ENCODE data around the gene BABAM2. TPM values are rescaled to one million over a fixed set of nuclear protein-coding genes. Genes with fewer than 3 reads are reported as not detected.

The BABAM2 gene
- total RNA-seq, 6 experiments from 2014 or later: 17.1 to 39.4 (median 25.5) TPM

GRCh38 chr2:28340312-28341202, 450.0 kb downstream of the BABAM2 start:
- WGBS (ENCODE audit: insufficient coverage, low coverage, low lambda C conversion rate, missing lambda C conversion rate): 50% methylated on average over 12 of the region's 15 CpGs
- peak overlapping the region in 1 of 3 donors; percentile 21 for H3K27ac ChIP-seq
- no peaks in the 10 kb centered on the region for H3K36me3 ChIP-seq
- intact Hi-C loops (cut with DNase I): loop anchor here in 1 of 2 donors (5.0 kb wide), 1 partner anchor 52 kb away; the partner anchor contains the start of gene FOSL2
- H3K4me1 ChIP-seq: peaks cover 0 to 71% (median 26%) of the 10 kb centered on the region in 4 donors
- ATAC-seq: no peak
- no peaks in the 10 kb centered on the region for H3K9me3 ChIP-seq
- H3K27me3 ChIP-seq: no peaks in the 10 kb centered on the region
- H3K4me3 ChIP-seq: no peak overlapping the region
- DNase-seq: no peak
- TF ChIP-seq CTCF (IDR thresholded peaks at IDR 0.05) (peak in 1 of 4 donors; percentile 8), POLR2A (IDR thresholded peaks at IDR 0.05) (no peak)

DNA sequence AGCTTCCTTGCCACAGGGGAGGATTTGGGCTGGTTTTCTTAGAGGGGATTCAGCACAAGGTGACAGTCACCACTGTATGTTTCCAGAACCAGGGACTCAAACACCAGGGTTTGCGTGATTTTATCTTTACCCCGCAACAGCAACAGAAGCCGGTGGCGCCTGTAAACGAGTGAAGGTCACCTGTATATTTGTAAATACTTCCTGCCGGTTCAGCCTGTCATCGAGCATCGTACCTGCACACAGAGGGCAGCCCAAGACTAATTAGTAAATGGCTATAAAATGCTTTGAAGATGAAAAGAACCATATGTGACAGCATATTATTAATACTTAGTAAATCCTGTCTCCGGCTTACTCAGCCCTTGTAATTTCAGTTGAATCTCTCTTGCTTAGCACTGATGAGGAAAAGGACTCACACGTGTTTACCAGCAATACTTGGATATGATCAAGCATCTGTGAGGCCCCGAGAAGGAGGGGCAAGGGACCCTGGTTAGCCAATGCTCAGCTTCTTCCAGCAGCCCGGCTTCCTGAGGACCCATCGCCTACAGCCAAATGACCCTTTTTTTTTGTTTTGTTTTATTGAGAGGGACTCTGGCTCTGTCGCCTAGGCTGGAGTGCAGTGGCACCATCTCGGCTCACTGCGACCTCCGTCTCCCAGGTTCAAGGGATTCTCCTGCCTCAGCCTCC, 450.8 kb downstream of the BABAM2 start:
- H3K4me3 ChIP-seq: no peak overlapping the region
- H3K36me3 ChIP-seq: no peaks in the 10 kb centered on the region
- intact Hi-C loops (cut with DNase I): loop anchor here in 1 of 2 donors (5.0 kb wide), 1 partner anchor 51 kb away; the partner anchor contains the start of gene FOSL2
- WGBS (ENCODE audit: insufficient coverage, low coverage, low lambda C conversion rate, missing lambda C conversion rate): 70% methylated on average over 15 of the region's 17 CpGs
- TF ChIP-seq CTCF (IDR thresholded peaks at IDR 0.05): no peak
- no peak for TF ChIP-seq POLR2A (IDR thresholded peaks at IDR 0.05)
- H3K9me3 ChIP-seq: no peaks in the 10 kb centered on the region
- H3K27ac ChIP-seq: peak overlapping the region in 1 of 3 donors; percentile 67
- ATAC-seq (no peak), DNase-seq (no peak)
- no peaks in the 10 kb centered on the region for H3K27me3 ChIP-seq
- peaks cover 0 to 73% (median 28%) of the 10 kb centered on the region in 4 donors for H3K4me1 ChIP-seq

DNA sequence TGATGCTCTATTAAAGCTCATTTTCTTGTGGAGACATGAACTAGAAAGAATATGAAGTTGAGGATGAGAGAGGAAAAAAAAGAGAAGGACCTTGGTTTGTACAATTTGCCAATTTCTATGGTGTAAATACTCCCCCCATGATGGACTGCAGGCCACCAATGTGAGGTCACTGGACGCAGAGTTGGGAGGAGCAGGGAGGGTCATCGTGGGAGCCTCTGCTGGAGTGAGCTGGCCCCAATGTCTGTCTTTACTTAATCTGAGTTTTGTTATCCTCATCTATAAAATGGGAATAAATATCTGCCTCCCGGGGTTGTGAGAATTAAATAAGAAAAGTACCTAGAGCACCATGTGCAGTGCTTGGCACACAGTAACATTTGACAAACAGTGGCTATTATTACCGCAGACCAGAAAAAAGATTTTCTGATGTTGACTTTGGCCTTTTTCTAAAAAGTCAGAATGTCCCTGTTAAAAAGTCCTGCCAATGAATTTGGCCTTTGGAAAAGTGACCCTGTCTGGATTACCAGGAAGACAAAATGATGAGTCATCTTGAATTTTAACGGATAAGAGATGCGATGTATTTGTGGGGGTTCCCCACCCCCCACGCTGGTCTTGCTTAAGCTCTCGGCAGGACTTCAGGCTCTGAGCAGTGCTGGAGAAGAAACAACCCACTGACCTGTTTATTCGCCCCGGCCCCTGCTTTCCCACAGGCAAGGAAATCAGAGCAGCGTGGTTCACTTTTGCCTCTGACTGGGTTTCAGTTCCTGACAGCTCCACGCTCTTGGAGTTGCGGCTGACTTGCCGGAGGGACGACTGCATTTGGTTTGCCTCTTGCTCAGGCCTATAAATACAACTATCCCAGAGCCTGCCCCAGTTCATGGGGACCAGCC, 451.8 kb downstream of the BABAM2 start:
- TF ChIP-seq POLR2A (IDR thresholded peaks at IDR 0.05): peak; percentile 23
- TF ChIP-seq CTCF (IDR thresholded peaks at IDR 0.05): no peak
- Histone ChIP-seq H3K36me3 (no peaks in the 10 kb centered on the region), H3K27ac (peak overlapping the region; percentile 67 to 71 (median 70)), H3K9me3 (no peaks in the 10 kb centered on the region), H3K4me1 (peaks cover 0 to 72% (median 28%) of the 10 kb centered on the region in 4 donors), H3K4me3 (peak overlapping the region in 1 of 3 donors; percentile 14), H3K27me3 (no peaks in the 10 kb centered on the region)
- DNase-seq (peak; percentile 75 to 85 (median 81)), ATAC-seq (peak; percentile 49 to 63 (median 52))
- intact Hi-C loops (cut with DNase I): loop anchor here in 1 of 2 donors (5.0 kb wide), 1 partner anchor 50 kb away; the partner anchor contains the start of gene FOSL2
- WGBS (ENCODE audit: insufficient coverage, low coverage, low lambda C conversion rate, missing lambda C conversion rate): 8% methylated on average over 15 of the region's 15 CpGs

All from right lobe of liver (tissue), 6 donors.